ENCODE results near the gene DDC. TPM values are rescaled to one million over a fixed set of nuclear protein-coding genes. Genes with fewer than 3 reads are reported as not detected.
A peak's percentile ranks its signal among the peaks of the same experiment; 100 is the strongest.

Gene DDC
- total and polyA plus RNA-seq, 4 experiments from 2014 or later, result not detected

DNA sequence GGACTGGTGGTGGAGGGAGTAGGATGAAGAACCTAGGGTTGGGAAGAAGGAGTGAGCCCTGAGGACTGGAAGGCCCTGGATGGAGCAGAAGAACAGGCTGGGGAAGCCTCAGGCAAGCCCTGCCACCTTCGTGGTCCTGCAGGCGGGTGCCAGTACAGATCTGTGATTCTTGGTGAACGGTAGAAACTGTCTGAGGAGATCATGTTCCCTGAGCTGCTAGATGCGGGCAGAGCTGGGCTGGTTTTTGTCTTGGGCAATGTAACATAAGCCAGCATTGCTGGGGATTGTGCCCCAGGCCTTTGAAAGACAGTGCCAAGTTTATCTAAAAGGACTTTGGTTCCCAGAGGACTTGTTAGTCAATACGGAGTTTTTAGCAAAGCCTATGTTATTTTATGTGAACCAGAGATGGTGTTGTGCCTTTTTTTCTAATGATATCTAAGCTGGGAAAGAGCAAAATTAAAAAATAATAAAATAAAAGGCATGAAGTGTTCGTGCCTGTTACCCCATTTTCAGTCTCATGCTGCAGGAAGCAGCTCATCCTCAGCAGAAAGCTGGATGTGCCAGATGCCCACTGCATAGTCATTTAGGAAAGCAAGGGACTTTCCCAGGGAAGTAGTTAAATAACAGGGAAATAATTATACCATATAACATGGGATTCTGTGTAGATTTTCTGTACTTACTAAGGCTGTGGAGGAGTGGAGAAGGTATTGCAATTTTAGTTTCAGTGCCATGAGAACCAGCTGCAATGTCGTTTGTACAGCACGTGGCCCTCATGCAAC lies 90.6 kb downstream of the DDC start:
- no peak overlapping the region for H3K27ac ChIP-seq (ENCODE audit: low read depth, low read length)
- Mint-ChIP-seq H3K4me1 (no peaks in the 10 kb centered on the region), H3K27me3 (peaks cover 0 to 2% of the 10 kb centered on the region in 2 donors), H3K36me3 (no peaks in the 10 kb centered on the region), H3K4me3 (no peak overlapping the region), H3K27ac (peak overlapping the region in 2 of 7 donors; percentile 35 to 50), H3K9me3 (no peaks in the 10 kb centered on the region)
- CTCF ChIA-PET (ENCODE audit: partially characterized antibody), result interaction anchor here (0.7 to 1.9 kb wide), 4 partner anchors 14 to 205 kb away, joined by 3 to 6 read pairs (median 4); no protein-coding TSS in a partner anchor
- POLR2A ChIA-PET (ENCODE audit: partially characterized antibody), result no interaction called here
- no peaks in the 10 kb centered on the region for H3K9me3 ChIP-seq (ENCODE audit: control insufficient read depth in 1 of 2, low read length in 2 of 2)
- H3K36me3 ChIP-seq (ENCODE audit: insufficient read depth, low read length), result no peaks in the 10 kb centered on the region
- no peaks in the 10 kb centered on the region for H3K4me1 ChIP-seq (ENCODE audit: insufficient read depth, low read length)
- DNase-seq, result no peak
- intact Hi-C loops (cut with micrococcal nuclease), result no loop called here
- no peak overlapping the region for H3K4me3 ChIP-seq (ENCODE audit: low read length in 2 of 2)
- no peaks in the 10 kb centered on the region for H3K27me3 ChIP-seq (ENCODE audit: insufficient read depth, low read length)

DNA sequence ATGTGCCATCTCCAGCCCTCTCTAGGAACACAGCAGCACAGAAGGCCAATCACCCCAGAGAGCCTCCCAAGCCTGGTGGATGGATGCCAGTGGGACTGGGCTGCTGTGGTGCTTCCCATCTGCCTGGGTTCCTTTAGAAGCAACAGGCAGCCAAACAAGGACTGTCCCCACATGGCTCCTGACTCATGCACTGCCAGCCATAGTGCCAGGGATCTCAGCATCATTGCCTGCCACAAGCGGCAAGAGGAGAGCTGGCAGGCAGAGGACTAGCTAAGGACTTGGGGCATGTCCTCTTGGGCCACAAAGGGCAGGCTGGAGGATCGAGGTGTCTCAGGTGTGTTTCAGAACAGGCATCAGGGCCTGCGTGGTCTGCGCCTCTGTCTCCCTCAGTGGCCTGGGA lies 91.7 kb downstream of the DDC start:
- no peaks in the 10 kb centered on the region for H3K36me3 Mint-ChIP-seq
- H3K9me3 Mint-ChIP-seq, result no peaks in the 10 kb centered on the region
- H3K4me1 ChIP-seq (ENCODE audit: insufficient read depth, low read length), result no peaks in the 10 kb centered on the region
- H3K9me3 ChIP-seq (ENCODE audit: control insufficient read depth in 1 of 2, low read length in 2 of 2), result no peaks in the 10 kb centered on the region
- peaks cover 0 to 2% of the 10 kb centered on the region in 2 donors for H3K27me3 Mint-ChIP-seq
- H3K27ac Mint-ChIP-seq, result peak overlapping the region in 1 of 7 donors; percentile 23
- no peaks in the 10 kb centered on the region for H3K36me3 ChIP-seq (ENCODE audit: insufficient read depth, low read length)
- intact Hi-C loops (cut with micrococcal nuclease), result no loop called here
- no peak for DNase-seq
- no peak overlapping the region for H3K4me3 ChIP-seq (ENCODE audit: low read length in 2 of 2)
- no peaks in the 10 kb centered on the region for H3K27me3 ChIP-seq (ENCODE audit: insufficient read depth, low read length)
- peaks cover 0 to under 1% (median 0%) of the 10 kb centered on the region in 4 donors for H3K4me1 Mint-ChIP-seq
- H3K4me3 Mint-ChIP-seq, result no peak overlapping the region
- H3K27ac ChIP-seq (ENCODE audit: low read depth, low read length), result no peak overlapping the region
- ChIA-PET CTCF (ENCODE audit: partially characterized antibody) (no interaction called here), POLR2A (ENCODE audit: partially characterized antibody) (no interaction called here)

DNA sequence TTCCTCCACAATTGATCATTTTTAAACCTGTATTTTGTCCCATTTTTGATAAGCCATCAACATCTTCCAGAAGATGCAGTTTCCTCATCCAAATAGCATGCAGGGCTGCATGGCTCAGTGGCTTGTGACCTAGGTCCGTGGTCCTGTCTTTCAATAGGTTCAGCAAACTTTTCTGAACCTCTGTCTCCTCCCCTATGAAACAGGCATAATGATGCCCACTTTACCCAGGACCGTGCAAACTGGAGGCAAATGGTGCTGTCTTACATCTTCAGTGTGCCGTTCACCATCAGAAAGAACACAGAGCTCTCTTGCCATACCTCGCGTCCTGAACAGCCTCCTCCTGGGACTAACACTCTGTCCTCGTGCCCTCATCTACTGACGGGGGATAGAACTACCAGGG lies 92.8 kb downstream of the DDC start:
- intact Hi-C loops (cut with micrococcal nuclease), result no loop called here
- Mint-ChIP-seq H3K36me3 (no peaks in the 10 kb centered on the region), H3K4me1 (peaks cover 2 to 12% (median 8%) of the 10 kb centered on the region in 4 donors), H3K27me3 (peaks cover 0 to 3% of the 10 kb centered on the region in 2 donors), H3K27ac (no peak overlapping the region), H3K9me3 (no peaks in the 10 kb centered on the region), H3K4me3 (no peak overlapping the region)
- ChIA-PET POLR2A (ENCODE audit: partially characterized antibody) (no interaction called here), CTCF (ENCODE audit: partially characterized antibody) (interaction anchor here (1.4 kb wide), 1 partner anchor 9 kb away, joined by 4 read pairs; no protein-coding TSS in a partner anchor)
- no peaks in the 10 kb centered on the region for H3K9me3 ChIP-seq (ENCODE audit: control insufficient read depth in 1 of 2, low read length in 2 of 2)
- no peaks in the 10 kb centered on the region for H3K27me3 ChIP-seq (ENCODE audit: insufficient read depth, low read length)
- H3K36me3 ChIP-seq (ENCODE audit: insufficient read depth, low read length), result no peaks in the 10 kb centered on the region
- DNase-seq, result no peak
- H3K4me3 ChIP-seq (ENCODE audit: low read length in 2 of 2), result no peak overlapping the region
- no peak overlapping the region for H3K27ac ChIP-seq (ENCODE audit: low read depth, low read length)
- peaks cover 10% of the 10 kb centered on the region for H3K4me1 ChIP-seq (ENCODE audit: insufficient read depth, low read length)

DNA sequence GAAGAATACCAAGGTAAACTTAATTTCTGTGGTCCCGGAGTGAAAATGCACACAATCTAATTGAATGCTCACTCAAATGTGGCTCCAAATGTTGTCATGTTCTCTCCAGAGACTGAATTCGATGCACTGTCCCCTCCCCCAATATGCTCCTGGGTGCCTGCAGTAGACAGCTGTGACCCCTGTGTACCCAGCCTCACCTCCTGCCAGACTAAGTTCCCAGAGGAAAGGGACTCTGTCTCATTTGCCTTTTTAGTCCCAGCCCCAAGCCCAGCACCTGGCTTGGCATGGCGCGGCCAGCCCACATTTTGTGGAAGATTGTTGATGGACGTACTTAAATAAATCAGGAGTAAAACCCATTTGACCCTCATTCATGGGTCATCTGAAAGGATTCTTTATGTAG lies 93.2 kb downstream of the DDC start:
- Mint-ChIP-seq H3K4me3 (no peak overlapping the region), H3K9me3 (no peaks in the 10 kb centered on the region), H3K36me3 (no peaks in the 10 kb centered on the region), H3K27ac (peak overlapping the region in 1 of 7 donors; percentile 64), H3K27me3 (peaks cover 0 to 5% of the 10 kb centered on the region in 2 donors), H3K4me1 (peaks cover 2 to 14% (median 9%) of the 10 kb centered on the region in 4 donors)
- H3K36me3 ChIP-seq (ENCODE audit: insufficient read depth, low read length), result no peaks in the 10 kb centered on the region
- no peak overlapping the region for H3K4me3 ChIP-seq (ENCODE audit: low read length in 2 of 2)
- ChIA-PET POLR2A (ENCODE audit: partially characterized antibody) (no interaction called here), CTCF (ENCODE audit: partially characterized antibody) (interaction anchor here (1.4 to 6.4 kb wide), 5 partner anchors 9 to 206 kb away, joined by 4 to 135 read pairs (median 6); no protein-coding TSS in a partner anchor)
- H3K4me1 ChIP-seq (ENCODE audit: insufficient read depth, low read length), result peaks cover 10% of the 10 kb centered on the region
- intact Hi-C loops (cut with micrococcal nuclease), result no loop called here
- DNase-seq, result no peak
- no peaks in the 10 kb centered on the region for H3K27me3 ChIP-seq (ENCODE audit: insufficient read depth, low read length)
- no peaks in the 10 kb centered on the region for H3K9me3 ChIP-seq (ENCODE audit: control insufficient read depth in 1 of 2, low read length in 2 of 2)
- H3K27ac ChIP-seq (ENCODE audit: low read depth, low read length), result no peak overlapping the region

DNA sequence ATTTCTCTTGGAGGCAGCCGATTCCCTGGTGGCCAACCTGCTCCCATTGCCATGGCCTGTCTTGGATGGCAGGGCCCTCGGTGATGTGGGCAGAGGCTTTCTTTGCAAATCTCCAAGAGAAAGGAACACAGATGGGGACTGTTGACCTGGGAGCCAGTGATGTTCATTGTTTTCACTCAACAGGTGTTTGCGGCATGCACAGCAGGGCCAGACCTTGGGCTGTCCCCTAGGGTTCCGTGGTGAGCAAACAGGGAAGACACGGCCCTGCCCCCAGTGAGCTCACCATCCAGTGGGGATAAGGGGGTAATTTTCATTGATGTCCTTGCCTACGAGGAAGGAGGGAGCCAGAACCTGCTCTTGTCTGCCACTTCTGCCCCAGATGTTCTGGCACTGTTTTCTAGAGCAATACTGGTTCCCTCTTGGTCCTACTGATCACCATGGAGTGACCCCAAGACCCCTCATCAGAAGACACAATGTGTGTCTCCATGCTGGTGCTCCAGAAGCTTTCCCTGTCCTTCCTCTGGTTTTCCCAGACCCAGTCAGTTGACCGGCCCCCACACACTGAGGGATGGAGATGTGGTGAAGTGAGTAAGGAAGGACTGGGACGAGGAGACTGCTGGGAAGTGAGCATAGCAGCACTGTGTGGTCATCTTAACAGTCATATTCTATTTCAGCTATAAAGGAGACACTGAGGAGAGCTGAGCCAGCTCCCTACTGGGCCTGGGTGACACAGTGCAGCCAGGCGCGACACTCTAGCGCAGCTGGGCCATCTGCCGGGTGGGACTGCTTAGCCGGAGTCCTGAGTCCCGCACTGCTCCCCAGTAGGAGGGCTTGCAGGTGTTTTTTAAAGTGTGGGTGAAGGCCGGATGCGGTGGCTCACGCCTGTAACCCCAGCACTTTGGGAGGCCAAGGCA lies 94.7 kb downstream of the DDC start:
- CTCF ChIA-PET (ENCODE audit: partially characterized antibody), result interaction anchor here (0.7 to 6.4 kb wide), 11 partner anchors 52 to 700 kb away, joined by 3 to 174 read pairs (median 6); no protein-coding TSS in a partner anchor
- POLR2A ChIA-PET (ENCODE audit: partially characterized antibody), result no interaction called here

DNA sequence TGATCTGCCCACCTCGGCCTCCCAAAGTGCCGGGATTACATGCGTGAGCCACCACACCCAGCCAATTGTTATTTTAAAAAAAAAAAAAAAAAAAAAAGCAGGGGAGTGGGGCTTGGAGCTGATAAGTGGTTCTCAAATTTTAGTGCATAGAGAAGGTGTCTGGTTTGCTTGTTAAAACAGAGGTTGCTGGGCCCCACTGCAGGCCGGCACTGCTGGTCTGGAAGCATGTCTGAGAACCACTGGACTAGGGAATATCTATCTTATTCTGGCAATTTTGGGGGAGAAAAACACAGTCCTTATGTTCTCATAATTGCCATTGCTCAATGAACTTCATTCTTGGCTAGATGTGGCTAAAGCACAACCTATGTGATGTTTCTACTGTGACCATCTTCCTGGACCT lies 96.0 kb downstream of the DDC start:
- intact Hi-C loops (cut with micrococcal nuclease), result no loop called here
- DNase-seq, result no peak
- no peak overlapping the region for H3K4me3 Mint-ChIP-seq
- H3K4me1 ChIP-seq (ENCODE audit: insufficient read depth, low read length), result peaks cover 10% of the 10 kb centered on the region
- peaks cover 0 to 4% of the 10 kb centered on the region in 2 donors for H3K27me3 Mint-ChIP-seq
- CTCF ChIA-PET (ENCODE audit: partially characterized antibody), result interaction anchor here (0.7 to 6.4 kb wide), 18 partner anchors 9 to 692 kb away, joined by 3 to 174 read pairs (median 8); no protein-coding TSS in a partner anchor
- POLR2A ChIA-PET (ENCODE audit: partially characterized antibody), result no interaction called here
- no peaks in the 10 kb centered on the region for H3K36me3 Mint-ChIP-seq
- H3K27me3 ChIP-seq (ENCODE audit: insufficient read depth, low read length), result no peaks in the 10 kb centered on the region
- peaks cover 2 to 14% (median 9%) of the 10 kb centered on the region in 4 donors for H3K4me1 Mint-ChIP-seq
- no peak overlapping the region for H3K27ac Mint-ChIP-seq
- no peaks in the 10 kb centered on the region for H3K9me3 Mint-ChIP-seq
- H3K27ac ChIP-seq (ENCODE audit: low read depth, low read length), result no peak overlapping the region
- no peaks in the 10 kb centered on the region for H3K9me3 ChIP-seq (ENCODE audit: control insufficient read depth in 1 of 2, low read length in 2 of 2)
- H3K36me3 ChIP-seq (ENCODE audit: insufficient read depth, low read length), result no peaks in the 10 kb centered on the region
- no peak overlapping the region for H3K4me3 ChIP-seq (ENCODE audit: low read length in 2 of 2)

More for the DNA sequence above, 94.7 kb downstream of the DDC start:
- Mint-ChIP-seq H3K27me3 (peaks cover 0 to 5% of the 10 kb centered on the region in 2 donors), H3K36me3 (no peaks in the 10 kb centered on the region), H3K4me3 (no peak overlapping the region), H3K27ac (no peak overlapping the region), H3K4me1 (peaks cover 2 to 14% (median 9%) of the 10 kb centered on the region in 4 donors), H3K9me3 (no peaks in the 10 kb centered on the region)
- H3K36me3 ChIP-seq (ENCODE audit: insufficient read depth, low read length), result no peaks in the 10 kb centered on the region
- no peaks in the 10 kb centered on the region for H3K27me3 ChIP-seq (ENCODE audit: insufficient read depth, low read length)
- H3K4me1 ChIP-seq (ENCODE audit: insufficient read depth, low read length), result peaks cover 10% of the 10 kb centered on the region
- intact Hi-C loops (cut with micrococcal nuclease), result no loop called here
- H3K27ac ChIP-seq (ENCODE audit: low read depth, low read length), result no peak overlapping the region
- no peaks in the 10 kb centered on the region for H3K9me3 ChIP-seq (ENCODE audit: control insufficient read depth in 1 of 2, low read length in 2 of 2)
- no peak overlapping the region for H3K4me3 ChIP-seq (ENCODE audit: low read length in 2 of 2)
- DNase-seq, result no peak

All from CD4-positive, alpha-beta memory T cell (primary cell).